ENCODE measurements around the gene KRT36.

- TF ChIP-seq CTCF (optimal IDR thresholded peaks at IDR 0.05 in 1 of 3, IDR thresholded peaks at IDR 0.05 in 1 of 3, conservative IDR thresholded peaks at IDR 0.05 in 1 of 3; ENCODE audit: extremely low read depth in 1 of 3, insufficient read depth in 2 of 3, low read length in 3 of 3) = no peak
- no peak for TF ChIP-seq EZH2 (IDR thresholded peaks at IDR 0.05; ENCODE audit: low read length)
These were observed 25.0 kb downstream of the KRT36 start for GRCh38 chr17:41464682-41465081.
